NCI-H774 (cell line): ENCODE data around the gene HAGHL.
"Not testable (repeated sequence)": the region's sequence is repeated elsewhere in the genome, so short reads cannot be mapped to it uniquely, and the experiment has no call there.

Source experiments
- DNase-seq: peaks from one replicate; lab custom pipeline; 2025; lab: John Stamatoyannopoulos, UW

The HAGHL gene

DNA sequence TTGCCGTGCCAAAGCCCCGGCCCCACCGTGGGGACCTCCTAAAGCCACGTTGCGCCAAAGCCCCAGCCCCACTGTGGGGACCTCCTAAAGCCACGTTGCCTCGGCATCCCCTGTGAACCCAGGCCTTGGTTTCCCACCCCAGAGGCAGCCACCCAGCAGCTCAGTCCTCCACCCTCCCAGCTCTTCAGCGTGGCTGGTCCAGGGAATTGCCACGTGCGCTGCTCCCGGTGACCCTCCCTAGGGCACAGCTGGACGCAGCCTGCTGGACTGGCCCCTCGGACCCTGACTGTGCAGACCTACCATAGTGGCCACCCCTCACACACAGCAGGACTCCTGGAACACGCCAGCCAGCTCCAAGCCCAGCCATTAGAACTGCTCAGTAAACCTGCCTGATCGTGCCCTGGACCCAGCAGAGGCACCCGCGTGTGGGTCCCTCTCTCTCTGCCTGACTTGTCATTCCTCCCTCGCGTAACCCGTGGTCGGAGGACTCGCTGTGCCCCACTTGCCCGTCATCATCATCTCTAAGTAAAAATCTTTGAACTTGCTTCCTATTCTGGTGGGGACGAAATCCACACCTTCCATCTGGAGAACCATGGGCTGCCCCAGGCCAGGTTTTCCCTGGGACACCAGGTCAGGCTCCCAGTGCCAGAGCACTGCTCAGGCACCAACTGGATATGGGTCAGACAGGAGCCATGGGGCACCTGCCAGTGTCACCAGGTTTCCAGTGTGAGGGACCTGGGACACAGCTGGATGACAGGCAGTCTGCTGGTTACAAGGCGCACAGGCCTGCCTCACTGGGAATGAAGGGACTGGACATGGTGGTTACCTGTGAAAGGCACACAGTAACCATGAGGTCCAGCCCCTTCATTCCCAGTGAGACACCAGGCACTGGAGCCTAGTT is 8.3 kb downstream of the HAGHL start:
- DNase-seq, result no peak

DNA sequence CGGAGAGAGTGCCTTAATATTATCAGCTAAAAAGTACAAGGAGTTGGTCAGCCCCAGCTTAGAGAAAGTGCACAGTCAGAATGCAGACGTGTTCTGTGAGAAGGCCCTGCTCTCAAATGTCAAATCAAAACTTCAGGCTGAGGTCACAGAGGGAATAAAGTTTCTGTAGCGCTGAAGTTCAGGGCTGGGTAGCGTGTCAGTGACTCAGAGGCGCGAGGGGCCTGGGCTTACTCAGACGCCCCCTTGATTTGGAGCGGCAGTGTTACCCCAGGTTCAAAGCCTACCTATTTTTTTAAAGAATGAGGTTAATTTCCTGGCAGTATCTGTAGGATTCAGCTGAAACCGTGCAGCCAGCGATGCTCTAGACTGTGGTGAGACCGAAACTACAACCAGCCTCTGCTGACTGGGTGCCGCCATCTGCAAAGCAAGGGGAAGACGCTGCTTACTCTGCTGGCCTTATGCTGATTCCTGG is 9.1 kb downstream of the HAGHL start:
- DNase-seq, result no peak

DNA sequence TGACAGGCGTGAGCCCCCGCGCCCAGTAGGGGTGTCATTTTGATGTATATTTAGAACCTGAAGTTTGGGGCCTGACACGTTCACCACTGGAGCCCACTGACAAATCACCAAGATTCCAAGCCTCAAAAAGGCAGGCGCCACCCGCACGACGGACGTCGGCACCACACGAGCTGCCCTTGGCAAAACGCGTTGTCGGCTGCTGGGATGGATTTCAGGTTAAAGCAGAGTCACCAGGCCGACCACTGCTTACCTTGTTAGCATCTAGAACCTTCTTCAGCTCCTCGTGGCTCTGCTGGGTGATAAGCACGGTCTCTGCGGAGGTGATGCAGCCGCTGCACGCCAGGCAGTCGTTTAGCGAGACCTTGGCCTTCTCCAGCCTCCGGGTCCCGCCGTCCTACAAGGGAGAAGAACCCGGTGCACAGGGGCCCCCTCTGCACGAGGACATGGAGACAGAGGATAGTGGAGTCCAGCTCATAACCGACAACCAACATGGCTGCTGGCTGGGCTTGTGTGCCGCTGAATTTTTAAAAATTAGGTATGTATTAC is 10.1 kb downstream of the HAGHL start:
- DNase-seq, result no peak

DNA sequence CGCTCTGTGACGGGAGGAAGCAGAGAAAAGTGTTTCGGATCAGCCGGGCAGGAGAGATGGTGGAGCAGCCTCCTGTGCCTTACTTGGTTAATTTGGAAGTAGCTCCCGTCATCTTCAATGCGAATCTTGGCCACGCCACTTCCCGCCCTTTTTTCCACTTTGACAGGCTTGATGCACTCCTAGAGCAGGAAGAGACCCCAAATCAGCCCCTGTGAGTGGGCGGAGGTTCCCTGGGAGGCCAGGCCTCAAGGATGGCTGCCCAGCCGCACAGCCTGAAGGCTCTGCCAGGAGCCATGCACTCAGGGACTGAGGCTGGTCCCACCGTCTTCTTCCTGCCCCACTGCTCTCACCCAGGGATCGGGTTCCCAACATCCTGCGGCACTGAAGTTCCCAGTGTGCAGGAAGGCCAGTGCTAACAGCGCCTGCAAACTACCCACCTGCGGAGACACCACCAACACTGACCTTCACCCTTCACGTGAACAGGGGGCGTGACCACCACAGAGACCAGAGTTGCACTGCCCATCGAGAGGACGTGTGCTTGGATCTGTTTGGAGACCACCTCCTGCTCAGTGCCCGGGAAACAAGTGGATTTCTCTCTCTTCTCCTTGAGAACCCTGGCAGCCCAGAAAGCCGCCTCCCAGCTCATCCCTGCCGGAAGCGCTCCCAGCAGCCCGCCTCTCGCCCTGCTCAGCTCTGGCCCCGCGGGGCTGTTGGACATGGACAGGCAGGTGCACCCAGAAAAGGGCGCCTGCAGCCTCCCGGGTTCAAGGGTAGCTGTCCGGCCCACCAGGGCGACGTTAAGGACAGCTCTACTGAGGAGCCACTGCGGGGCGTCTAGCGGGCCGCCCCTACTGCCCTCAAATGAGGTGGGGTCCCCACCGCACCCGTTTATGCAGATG is 12.9 kb downstream of the HAGHL start:
- no peak for DNase-seq

DNA sequence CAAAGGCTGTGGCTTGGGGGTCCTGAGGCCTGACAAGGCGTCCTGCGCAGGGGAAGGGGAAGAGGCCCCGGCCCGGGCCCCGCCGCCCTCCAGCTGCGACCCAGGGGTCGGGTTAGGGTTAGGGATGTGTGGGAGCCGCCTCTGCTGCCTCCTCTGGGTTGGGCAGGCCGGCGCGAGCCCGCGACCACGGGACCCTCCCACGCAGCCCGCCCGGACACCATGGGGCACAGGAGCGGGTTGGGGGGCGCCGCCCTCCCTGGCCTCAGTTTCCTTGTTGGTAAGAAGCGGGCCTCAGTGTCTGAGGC is 13.5 kb downstream of the HAGHL start:
- DNase-seq, result no peak

DNA sequence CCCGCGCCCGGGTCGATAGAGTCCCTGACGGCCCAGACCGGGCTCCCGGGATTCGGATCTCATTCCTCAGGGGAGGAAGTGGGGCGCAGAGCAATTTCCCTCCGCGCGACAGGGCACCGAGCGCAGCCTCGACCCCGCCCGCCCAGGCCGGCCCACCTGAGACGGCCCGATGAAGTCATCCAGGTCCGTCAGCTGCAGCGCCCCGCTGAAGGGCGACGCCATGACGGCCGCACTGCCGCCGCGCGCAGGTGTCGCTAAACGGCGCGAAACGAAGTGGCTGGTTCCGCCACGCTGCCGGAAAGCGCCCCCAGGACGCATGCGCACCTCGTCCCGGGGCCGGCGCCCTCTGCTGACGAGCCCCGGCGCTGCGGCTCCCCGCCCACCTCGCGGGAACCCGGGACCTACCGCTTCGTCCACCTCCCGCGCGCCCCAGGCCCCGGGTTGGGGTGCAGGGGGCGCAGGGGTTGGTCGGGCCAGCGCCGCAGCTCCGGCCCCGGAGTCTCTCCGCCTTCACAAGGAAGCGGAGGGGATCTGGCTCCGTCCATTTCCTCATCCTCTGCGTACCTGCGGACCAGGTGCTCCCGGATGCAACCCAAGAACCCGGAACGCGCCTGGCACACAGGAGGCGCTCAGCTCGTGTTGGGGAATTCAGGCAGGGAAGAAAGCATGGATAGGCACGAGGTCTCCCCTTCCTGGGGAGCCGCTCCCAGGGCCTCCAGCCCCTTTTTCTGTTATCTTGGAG is 14.0 kb downstream of the HAGHL start, which contains the start of gene CIAO3:
TSS of gene CIAO3 (minus strand) at position 234 of the 742 bp plus-strand sequence. CDS start at position 222, 12 bp downstream.
- DNase-seq, result peak; percentile 72

DNA sequence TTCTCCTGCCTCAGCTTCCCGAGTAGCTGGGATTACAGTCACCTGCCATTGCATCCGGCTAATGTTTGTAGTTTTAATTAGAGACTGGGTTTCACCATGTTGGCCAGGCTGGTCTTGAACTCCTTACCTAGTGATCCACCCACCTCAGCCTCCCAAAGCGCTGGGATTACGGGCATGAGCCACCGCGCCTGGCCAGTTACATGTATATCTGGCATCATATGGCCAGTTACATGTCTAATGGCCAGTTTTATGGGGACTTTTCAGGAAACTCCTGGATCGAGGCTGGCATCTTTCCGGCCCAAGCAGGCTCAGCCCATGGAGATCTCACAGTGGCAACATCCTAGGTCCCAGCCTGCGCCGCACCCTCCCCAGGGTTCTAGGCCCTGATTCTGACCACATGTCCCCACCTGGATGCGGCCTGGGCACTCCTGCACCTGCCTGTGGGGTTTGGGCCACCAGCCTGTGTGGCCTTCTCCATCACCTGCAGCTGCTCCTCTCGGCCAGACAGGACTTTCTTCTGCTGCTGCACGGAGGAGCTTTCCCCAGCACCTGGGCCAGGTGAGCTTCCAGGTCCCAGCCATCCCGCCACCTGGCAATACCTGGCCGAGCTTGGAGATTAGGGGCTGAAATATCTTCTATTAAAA is 15.2 kb downstream of the HAGHL start:
- DNase-seq, result no peak

DNA sequence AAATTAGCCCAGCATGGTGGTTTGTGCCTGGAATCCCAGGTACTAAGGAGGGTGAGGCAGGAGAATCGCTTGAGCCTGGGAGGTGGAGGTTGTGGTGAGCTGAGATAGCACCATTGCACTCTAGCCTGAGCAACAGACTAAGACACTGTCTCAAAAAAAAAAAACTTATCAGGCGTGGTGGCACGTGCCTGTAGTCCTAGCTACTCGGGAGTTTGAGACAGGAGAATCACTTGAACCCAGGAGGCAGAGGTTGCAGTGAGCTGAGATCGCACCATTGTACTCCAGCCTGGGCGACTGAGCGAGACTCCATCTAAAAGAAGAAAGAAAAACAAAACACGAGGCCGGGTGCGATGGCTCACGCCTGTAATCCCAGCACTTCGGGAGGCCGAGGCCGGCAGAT is 16.0 kb downstream of the HAGHL start:
- not testable (repeated sequence) for DNase-seq

DNA sequence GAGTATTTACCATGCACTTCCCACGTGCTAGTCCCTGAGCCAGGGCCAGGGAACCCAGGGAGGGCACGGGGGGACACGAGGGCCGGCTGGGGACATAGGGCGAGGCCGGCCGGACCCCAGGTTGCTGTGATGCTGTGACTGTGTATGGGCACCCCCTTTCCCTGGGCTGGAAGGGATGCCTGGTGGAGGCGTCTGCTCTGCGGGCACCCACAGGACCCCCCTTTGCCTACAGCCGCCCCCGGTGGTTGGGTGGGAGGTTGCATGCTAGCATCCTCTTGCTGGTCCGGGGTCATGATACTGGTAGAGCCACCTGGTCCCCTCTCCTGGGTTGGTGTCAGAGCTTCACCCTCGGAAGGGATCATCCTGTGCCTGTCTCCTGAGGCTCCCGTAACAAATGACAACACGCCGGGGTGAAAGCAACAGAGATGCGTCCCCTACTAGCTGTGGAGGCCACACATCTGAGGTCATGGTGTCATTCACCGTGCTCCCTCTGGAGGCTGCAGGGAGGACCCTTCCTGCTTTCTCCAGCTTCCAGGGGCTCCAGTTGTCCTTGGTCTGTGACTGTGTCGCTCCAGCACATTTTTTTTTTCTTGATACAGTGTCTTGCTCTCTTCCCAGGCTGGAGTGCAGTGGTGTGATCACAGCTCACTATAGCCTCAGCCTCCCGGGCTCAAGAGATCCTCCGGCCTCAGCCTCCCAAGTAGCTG is 17.0 kb downstream of the HAGHL start:
- DNase-seq, result no peak

DNA sequence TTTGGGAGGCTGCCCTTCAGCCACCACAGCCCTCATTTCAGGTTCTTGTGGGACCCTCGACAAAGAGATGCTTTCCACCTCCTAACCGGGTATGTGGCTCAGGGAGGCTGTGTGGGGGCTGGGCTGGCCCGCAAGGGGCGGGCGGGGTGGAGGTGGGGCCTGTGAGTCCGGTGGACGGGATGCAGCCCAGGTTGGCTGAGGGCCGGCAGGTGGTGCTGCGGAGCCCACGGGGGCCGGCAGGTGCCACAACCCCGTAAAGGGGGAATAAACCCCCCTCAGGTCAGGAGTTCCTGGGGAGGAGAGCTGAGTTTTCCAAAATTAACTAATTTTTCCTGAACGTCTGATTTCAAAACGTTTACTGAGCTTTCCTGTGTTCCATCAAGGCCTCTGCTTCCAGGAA is 18.8 kb downstream of the HAGHL start:
- no peak for DNase-seq

DNA sequence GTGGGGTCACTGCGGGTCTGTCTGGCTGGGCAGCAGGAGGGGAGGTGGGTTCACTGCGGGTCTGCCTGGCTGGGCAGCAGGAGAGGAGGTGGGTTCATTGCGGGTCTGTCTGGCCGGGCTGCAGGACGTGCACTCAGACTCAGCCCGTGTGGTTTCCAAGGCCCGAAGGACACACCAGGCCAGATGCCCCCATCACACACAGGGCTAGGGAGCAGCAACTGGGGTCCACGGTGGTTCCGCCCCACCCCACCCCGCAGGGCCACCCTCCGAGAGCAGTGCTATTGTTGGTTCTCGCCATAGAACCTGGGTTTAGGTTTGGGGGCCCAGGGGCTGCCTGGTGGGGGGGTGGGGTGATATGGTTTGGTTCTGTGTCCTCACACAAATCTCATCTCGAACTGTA is 19.7 kb downstream of the HAGHL start:
- no peak for DNase-seq

DNA sequence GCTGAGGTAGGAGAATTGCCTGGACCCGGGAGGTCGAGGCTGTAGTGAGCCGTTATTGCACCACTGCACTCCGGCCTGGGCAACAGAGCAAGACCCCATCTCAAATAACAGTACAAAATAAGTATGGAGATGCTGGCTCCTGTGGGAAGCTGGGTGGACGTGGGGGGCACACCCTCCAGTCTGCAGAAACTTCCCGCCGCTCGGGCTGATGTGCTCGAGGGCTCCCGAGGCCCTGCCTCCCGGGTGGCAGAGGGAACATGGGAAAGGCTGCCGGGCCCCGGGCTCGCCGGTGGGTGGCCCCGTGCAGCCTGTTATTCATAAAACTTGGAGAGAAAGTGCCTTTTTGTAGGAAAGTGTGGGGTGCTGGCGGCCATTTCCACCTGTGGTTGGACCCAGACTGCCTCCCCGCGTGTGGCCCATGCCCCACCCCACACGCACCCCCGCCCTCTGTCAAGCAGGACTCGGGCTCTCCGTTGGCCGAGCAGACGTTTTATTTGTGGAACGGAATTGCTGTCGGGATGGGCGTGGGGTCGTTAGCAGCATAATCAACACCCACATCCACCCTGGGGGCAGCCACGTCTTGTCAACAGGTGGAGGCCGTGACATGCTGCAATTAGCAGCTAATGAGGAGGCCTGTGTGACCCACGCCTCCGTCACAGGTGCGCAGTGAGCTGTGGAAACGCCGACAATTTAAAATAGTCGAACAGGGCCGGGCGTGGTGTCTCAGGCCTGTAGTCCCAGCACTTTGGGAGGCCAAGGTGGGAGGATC is 21.3 kb downstream of the HAGHL start:
- no peak for DNase-seq

DNA sequence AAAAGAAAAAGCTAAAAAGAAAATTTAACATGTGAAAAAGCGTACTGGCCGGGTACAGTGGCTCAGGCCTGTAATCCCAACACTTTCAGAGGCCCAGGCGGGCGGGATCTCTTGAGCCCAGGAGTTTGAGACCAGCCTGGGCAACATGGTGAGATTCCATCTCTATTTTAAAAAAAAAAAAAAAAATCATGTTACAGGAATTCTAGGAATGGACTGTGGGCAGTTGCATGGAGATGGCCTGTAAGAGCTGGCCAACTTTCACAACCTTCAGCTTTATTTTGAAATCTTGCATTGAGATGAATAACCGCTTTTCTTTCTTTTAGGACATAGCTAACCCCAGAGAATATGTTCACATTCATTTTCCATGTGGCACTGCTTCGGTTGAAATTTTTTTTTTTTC is 22.1 kb downstream of the HAGHL start:
- no peak for DNase-seq

DNA sequence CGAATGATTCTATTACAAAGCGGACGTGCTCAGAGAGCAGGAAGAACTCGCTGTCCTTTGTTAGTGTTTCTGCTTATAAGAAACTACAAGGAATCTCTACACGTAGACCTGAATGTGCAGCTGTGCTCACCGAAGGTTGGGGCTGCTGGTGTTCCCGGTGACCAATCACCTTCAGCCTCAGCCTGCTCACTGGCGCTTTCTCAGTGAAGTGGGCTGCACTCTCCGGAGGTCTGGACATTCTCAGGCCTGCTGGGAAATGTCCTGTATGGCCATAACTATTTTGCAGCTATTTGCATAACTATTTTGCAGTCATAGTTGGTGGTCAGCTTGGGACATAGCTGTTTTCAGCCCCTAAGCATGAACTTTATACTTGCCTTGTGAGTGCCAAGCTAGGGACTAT is 23.6 kb downstream of the HAGHL start:
- no peak for DNase-seq

DNA sequence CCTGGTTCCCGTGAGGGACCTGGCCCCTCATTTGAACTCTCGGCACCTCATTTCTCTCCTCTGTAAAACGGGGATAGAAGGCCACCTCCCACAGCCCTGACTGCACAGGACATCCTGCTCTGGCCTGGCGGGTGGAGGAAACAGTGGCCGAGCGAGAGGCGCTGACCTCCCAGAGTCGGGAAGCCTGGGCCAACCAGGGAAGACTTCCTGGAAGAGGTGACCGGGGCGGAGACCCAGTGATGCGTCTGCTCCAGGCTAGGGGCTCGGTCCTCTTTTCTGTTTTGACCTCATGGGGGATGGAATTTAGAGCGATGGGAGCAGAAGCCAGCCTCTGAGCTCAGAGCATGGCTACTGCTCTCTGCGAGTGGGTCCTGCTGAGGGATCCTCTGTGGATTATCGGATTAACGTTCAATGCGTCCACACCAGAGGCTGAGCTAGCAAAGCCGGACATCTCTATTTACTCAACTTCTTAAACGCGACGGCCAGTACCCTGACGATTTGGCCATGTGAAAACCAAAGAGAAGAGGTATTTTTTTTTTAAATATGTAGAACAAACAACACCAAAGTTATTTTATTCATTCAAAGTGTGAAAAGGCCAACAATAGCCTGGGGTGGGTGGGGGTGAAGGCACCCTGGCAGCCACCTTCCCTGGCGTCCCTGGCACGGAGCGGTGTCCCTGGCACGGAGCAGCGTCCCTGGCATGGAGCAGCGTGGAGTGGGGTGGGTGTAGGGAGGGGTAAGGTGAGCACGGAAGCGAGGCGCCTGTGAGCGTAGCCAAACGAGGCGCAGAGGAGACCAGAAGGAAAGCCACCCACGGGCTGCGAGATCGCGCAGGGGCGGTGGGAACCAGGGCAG is 24.5 kb downstream of the HAGHL start:
- DNase-seq, result no peak

DNA sequence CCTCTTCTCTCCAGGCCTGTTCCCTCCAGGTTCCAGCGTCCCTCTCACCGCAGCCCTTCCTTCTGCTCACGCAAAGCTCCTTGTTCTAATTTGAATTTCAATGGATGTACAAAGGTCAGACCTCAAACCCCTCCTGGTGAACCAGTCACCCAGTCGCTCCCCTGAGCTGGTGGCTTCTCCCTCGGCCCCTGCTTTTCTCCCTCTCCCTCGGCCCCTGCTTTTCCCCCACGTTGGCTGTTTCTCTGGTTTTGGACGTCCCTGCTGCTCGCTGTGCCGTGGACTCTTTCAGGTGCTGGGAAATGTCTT is 25.1 kb downstream of the HAGHL start:
- DNase-seq, result no peak

DNA sequence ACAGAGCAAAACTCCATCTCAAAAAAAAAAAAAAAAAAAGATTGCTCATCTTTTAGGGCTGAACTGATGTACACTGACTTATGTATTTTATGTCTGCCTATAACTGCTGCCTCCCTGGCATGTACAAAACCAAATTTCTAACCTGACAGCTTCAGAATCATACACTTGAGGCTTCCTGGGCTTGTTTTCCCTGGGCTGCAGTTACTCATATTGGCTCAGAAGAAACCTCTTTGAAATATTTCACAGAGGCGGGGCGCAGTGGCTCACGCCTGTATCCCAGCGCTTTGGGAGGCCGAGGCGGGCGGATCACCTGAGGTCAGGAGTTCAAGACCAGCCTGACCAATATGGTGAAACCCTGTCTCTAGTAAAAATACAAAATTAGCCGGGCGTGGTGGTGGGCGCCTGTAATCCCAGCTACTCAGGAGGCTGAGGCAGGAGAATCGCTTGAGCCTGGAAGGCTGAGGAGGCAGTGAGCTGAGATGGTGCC is 27.3 kb downstream of the HAGHL start:
- DNase-seq, result not testable (repeated sequence)

DNA sequence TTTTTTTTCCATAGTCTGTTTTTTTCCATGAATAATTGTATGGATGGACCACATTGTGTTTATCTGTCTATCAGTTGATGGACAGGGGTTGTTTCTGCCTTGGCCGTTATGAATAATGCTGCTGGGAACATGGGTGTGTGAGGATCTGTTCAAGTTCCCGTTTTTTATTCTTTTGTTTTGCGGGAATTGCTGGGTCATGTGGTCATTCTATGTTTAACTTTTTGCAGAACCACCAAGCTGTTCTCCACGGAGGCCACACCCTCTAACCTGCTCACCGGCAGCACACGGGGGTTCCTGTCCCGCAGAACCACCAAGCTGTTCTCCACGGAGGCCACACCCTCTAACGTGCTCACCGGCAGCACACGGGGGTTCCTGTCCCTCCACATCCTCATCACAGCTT is 27.8 kb downstream of the HAGHL start:
- DNase-seq, result no peak

DNA sequence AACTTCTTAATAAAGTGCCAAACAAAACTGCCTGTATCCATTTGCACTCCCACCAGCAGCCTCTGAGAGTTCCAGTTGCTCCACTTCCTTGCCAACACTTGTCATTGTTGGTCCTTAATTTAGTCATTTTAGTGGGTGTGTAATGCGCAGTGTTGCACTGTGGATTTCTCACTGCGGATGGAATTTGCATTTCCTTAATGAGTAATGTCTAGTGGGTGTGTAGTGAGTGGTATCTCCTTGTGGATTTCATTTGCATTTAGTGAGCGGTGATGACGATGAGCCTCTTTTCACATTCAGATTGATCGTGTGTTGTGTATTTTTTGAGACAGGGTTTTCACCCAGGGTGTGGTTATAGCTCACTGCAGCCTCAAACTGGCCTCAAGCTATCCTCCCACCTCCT is 29.5 kb downstream of the HAGHL start:
- no peak for DNase-seq
